Activated CD4-positive, alpha-beta T cell treated with anti-CD3 and anti-CD28 coated beads for 36 hours (primary cell): ENCODE data around the gene GAS6. TPM values are rescaled to one million over a fixed set of nuclear protein-coding genes. Genes with fewer than 3 reads are reported as not detected.
"Not testable (repeated sequence)": the region's sequence is repeated elsewhere in the genome, so short reads cannot be mapped to it uniquely, and the experiment has no call there.

ENCODE experiments used
- ATAC-seq: fragments of 200-7000 bp; cut with Tn5 transposase; one replicate; pipeline ENCODE4 v1.10.0; 2021; ENCODE audit warnings: mild to moderate bottlenecking, moderate library complexity
- CTCF ChIA-PET: fragments of 350-600 bp; sonication (Branson Sonifier 250); formaldehyde crosslinking; loops from one replicate; lab custom pipeline; 2021; ENCODE audit warnings: antibody characterized with exemption; lab: Charles Lee
- POLR2A ChIA-PET: fragments of 350-600 bp; sonication (Branson Sonifier 250); formaldehyde crosslinking; loops from one replicate; lab custom pipeline; 2021; ENCODE audit warnings: antibody characterized with exemption, inconsistent platforms; lab: Charles Lee
- DNase-seq: peaks from one replicate; pipeline ENCODE4 v3.0.0-alpha.2; 2020
- H3K27ac Mint-ChIP-seq: one replicate; pipeline ENCODE4 v1.8.0; 2021; ENCODE audit warnings: mixed read lengths
- H3K27me3 Mint-ChIP-seq: one replicate; pipeline ENCODE4 v1.8.0; 2021; ENCODE audit warnings: mixed read lengths
- H3K36me3 Mint-ChIP-seq: one replicate; pipeline ENCODE4 v1.8.0; 2021; ENCODE audit warnings: low read depth, mixed read lengths
- H3K4me1 Mint-ChIP-seq: one replicate; pipeline ENCODE4 v1.8.0; 2021; ENCODE audit warnings: mixed read lengths
- H3K4me3 Mint-ChIP-seq: one replicate; pipeline ENCODE4 v1.8.0; 2021; ENCODE audit warnings: mild to moderate bottlenecking, moderate library complexity, mixed read lengths
- H3K9me3 Mint-ChIP-seq: one replicate; pipeline ENCODE4 v1.8.0; 2021; ENCODE audit warnings: low read depth, mixed read lengths
- intact Hi-C, 2 experiments: fragments of 100-400 bp; cut with DNase I in 1 of 2; cut with micrococcal nuclease in 1 of 2; formaldehyde crosslinking; loops; one replicate each; pipeline versions ENCODE4 v1.14.2 to v1.15.1; 2022 to 2024; cut with DNase I, micrococcal nuclease
- total RNA-seq, 2 experiments: library from RNA; stranded (reverse); gene quantifications; one replicate each; pipeline ENCODE4 v1.2.3, GENCODE V29; 2021

GAS6 gene
- total RNA-seq, 2 experiments from 2014 or later: 0.54 to 0.73 TPM

DNA sequence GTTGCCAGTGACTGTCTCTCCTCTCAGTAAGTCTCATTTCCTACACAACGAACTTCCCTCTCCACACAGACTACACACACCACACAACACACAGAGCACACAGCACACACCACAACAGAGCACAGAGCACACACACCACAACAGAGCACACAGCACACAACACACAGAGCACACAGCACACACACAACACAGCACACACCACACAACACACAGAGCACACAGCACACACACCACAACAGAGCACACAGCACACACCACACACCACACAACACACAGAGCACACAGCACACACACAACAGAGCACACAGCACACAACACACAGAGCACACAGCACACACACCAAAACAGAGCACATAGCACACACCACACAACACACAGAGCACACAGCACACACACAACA is 68.5 kb downstream of the GAS6 start:
- CTCF ChIA-PET: interaction anchor here (0.6 kb wide), 1 partner anchor 60 kb away, joined by 3 read pairs; no protein-coding TSS in a partner anchor
- H3K9me3 Mint-ChIP-seq, H3K4me3 Mint-ChIP-seq, DNase-seq, POLR2A ChIA-PET, H3K4me1 Mint-ChIP-seq, H3K27ac Mint-ChIP-seq, intact Hi-C loops, ATAC-seq, H3K27me3 Mint-ChIP-seq, H3K36me3 Mint-ChIP-seq: not testable (repeated sequence)

DNA sequence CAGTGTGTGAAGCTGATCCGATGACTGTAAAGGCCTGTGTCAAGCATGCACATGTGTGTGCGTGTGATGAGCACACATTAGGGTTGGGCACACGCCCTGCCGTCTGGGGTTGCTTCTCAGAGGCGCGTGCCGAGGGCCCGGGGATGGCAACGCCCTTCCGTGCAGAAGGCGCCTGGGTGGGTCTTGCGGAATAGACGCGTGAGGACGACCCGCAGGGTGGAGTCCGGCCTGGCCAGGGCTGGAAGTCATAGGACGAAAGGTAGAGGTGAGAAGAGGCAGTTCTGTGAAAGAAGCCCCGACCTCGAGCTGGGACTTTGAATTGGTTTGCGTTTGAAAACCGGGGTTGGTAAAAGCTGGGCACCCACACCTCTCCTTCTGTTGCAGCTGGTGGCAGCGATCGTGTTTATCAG is 69.1 kb downstream of the GAS6 start:
- Mint-ChIP-seq H3K4me3 (no peak overlapping the region), H3K27ac (no peak overlapping the region), H3K27me3 (no peaks in the 10 kb centered on the region), H3K36me3 (no peaks in the 10 kb centered on the region), H3K4me1 (no peaks in the 10 kb centered on the region), H3K9me3 (no peaks in the 10 kb centered on the region)
- DNase-seq (no peak), ATAC-seq (no peak)
- CTCF ChIA-PET: interaction anchor here (0.6 kb wide), 1 partner anchor 60 kb away, joined by 3 read pairs; no protein-coding TSS in a partner anchor
- intact Hi-C loops: no loop called here
- POLR2A ChIA-PET: no interaction called here

DNA sequence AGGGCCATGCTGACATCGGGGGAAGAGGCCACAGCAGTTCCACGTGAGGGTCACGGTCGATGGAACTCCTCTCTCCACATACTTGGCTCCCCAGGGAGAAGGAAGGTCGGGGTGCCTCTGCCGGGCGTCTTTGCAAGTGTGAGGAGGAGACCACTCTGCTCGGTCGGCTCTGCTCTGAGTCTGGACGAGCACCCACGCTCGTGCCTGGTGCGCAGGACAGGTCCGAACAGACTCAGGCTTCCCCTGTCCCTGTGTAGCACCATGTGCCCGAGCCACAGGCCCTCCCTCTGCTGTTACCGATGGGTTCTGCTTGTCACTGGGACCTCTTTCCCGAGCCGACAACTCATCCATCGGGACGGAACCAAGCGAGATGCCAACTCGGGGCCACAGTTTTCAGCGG is 69.8 kb downstream of the GAS6 start:
- no peak for DNase-seq

DNA sequence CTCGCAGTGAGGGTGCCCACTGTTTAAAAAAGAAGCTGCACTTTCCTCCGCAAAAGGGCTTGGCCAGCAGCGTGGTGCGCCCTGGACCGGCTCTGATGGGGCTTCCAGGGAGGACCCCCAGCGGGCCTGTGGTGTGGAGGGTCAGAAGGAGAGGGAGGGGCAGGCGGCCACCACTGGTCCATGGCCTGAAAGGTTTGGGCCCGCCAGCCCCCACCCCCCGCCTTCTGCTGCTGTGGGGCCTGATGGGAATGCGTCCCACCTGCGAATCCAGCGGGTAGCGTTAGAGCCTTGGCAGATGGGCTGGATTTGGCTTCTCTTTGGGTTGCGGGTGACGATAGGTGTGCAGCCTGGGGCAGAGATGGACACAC is 70.2 kb downstream of the GAS6 start:
- Mint-ChIP-seq H3K27me3 (peaks cover 3% of the 10 kb centered on the region), H3K9me3 (no peaks in the 10 kb centered on the region), H3K36me3 (no peaks in the 10 kb centered on the region), H3K4me3 (no peak overlapping the region), H3K27ac (no peak overlapping the region), H3K4me1 (no peaks in the 10 kb centered on the region)
- no peak for ATAC-seq
- DNase-seq: no peak
- CTCF ChIA-PET: no interaction called here
- POLR2A ChIA-PET: no interaction called here
- intact Hi-C loops: no loop called here

More for the DNA sequence above, 69.8 kb downstream of the GAS6 start:
- ChIA-PET CTCF (no interaction called here), POLR2A (no interaction called here)
- H3K36me3 Mint-ChIP-seq: no peaks in the 10 kb centered on the region
- intact Hi-C loops: no loop called here
- H3K27ac Mint-ChIP-seq: no peak overlapping the region
- no peaks in the 10 kb centered on the region for H3K4me1 Mint-ChIP-seq
- no peak overlapping the region for H3K4me3 Mint-ChIP-seq
- ATAC-seq: no peak
- H3K27me3 Mint-ChIP-seq: peaks cover 2% of the 10 kb centered on the region
- H3K9me3 Mint-ChIP-seq: no peaks in the 10 kb centered on the region

DNA sequence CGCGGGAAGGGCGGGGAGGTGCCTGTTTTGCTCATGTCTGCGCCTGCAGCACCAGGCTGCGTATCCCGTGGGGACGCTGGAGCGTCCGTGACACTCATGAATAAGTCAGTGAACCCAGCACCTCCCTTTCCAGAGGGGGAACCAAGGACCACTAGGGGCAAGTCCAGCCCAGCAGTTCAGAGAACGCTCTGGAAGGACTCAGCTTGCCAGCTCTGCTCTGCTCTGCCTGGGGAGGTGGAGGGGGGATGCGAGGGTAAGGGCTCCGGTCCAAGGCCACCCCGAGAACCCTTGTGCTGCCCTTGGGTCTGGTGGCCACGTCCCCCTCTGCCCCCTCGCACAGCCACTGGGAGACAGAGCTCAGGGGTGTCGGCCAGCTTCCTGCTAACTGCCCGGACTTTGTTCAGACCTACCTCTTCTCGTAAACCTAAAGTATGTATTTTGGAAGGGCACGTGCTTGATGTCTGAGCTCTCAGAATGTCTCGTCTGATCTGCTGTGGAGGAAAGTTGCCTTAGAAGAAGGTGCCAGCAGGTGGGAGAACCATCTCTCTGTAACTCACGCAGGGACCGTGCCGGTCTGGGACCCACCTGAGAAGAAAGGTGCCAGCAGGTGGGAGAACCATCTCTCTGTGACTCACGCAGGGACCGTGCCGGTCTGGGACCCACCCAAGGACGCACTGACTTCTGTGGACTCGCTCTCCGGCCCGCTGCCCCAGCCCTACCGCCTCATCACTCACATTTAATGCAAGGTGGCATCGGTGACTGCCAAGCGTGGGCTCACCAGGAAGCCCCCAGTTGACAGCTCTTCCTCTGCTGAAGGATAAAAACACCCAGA is 70.8 kb downstream of the GAS6 start:
- intact Hi-C loops: no loop called here
- Mint-ChIP-seq H3K4me1 (no peaks in the 10 kb centered on the region), H3K9me3 (no peaks in the 10 kb centered on the region), H3K27me3 (peaks cover 3% of the 10 kb centered on the region), H3K4me3 (no peak overlapping the region), H3K36me3 (no peaks in the 10 kb centered on the region), H3K27ac (no peak overlapping the region)
- ChIA-PET POLR2A (no interaction called here), CTCF (no interaction called here)
- ATAC-seq: no peak
- DNase-seq: no peak

DNA sequence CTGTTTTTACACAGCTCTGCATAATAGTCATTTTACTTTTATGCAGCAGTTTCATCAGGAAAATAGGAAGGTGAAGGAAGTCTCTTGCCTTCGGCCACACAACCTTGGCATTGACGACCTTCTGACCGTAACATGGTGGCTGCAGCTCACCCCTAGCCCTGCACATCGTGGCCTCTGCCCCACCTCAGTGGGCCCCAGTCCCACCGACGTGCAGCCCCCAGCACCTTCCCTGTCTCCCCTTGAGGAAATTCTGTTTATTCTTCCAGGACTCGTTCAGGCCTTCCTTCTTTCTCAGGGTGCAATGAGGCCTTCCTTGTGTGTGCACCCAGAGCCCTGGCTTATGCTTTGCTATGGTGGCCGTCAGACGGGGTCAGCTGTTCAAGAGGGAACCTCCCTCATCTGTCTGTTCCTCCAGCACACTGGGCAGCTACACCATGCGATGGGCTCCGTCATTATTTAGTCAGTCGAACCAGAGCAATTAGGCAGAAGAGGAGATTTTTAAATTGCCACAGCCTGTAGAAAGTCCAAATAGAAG is 71.6 kb downstream of the GAS6 start:
- DNase-seq (no peak), ATAC-seq (no peak)
- ChIA-PET CTCF (interaction anchor here (0.6 kb wide), 1 partner anchor 184 kb away, joined by 3 read pairs; no protein-coding TSS in a partner anchor), POLR2A (no interaction called here)
- H3K27ac Mint-ChIP-seq: no peak overlapping the region
- H3K9me3 Mint-ChIP-seq: no peaks in the 10 kb centered on the region
- no peak overlapping the region for H3K4me3 Mint-ChIP-seq
- intact Hi-C loops: no loop called here
- H3K36me3 Mint-ChIP-seq: no peaks in the 10 kb centered on the region
- H3K27me3 Mint-ChIP-seq: peaks cover 3% of the 10 kb centered on the region
- H3K4me1 Mint-ChIP-seq: no peaks in the 10 kb centered on the region

DNA sequence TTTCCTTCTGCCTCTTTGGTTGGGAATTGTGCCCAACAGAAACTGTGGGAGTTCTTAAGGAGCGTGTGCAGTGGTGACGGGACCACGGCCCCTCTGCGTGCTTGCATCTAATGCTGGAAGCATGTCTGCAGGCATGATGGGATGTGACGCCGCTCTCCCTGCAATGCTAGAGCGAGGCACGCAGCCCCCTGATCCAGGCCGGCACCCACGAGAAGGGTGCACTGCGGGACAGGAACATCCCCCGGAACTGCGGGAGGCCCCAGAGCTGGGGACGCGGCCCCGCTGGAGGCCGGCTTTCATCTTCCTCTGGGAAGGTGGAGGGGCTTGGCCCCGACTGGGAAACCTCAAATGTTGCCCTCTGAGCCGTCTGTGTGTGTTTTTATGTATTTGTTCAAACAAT is 72.1 kb downstream of the GAS6 start:
- ChIA-PET CTCF (interaction anchor here (0.6 kb wide), 1 partner anchor 185 kb away, joined by 3 read pairs; no protein-coding TSS in a partner anchor), POLR2A (no interaction called here)
- DNase-seq: no peak
- ATAC-seq: no peak
- Mint-ChIP-seq H3K9me3 (no peaks in the 10 kb centered on the region), H3K27ac (no peak overlapping the region), H3K36me3 (no peaks in the 10 kb centered on the region), H3K4me1 (no peaks in the 10 kb centered on the region), H3K4me3 (no peak overlapping the region), H3K27me3 (peaks cover 3% of the 10 kb centered on the region)
- intact Hi-C loops: no loop called here

DNA sequence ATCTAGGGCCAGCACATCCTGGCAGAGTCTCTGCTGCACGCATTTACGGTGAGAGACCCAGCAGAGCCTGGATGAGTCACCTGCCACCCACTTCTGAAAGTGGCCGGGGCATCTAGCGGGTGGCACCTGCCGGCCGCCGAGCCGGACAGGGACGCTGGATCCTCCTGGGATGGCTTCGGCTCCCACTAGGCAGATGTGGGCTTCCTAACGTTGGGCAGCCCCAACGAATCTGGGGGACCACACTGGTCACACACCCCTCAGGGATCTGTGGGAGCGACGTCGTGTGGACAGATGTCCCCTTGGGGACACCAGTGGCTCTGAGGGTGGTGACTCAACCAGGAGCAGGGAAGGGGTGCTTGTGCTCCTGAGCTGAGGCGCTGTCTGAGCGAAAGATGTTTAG is 72.7 kb downstream of the GAS6 start:
- H3K36me3 Mint-ChIP-seq: no peaks in the 10 kb centered on the region
- no peaks in the 10 kb centered on the region for H3K4me1 Mint-ChIP-seq
- intact Hi-C loops: no loop called here
- ATAC-seq (no peak), DNase-seq (no peak)
- no peak overlapping the region for H3K4me3 Mint-ChIP-seq
- no peak overlapping the region for H3K27ac Mint-ChIP-seq
- H3K27me3 Mint-ChIP-seq: peaks cover 3% of the 10 kb centered on the region
- no peaks in the 10 kb centered on the region for H3K9me3 Mint-ChIP-seq
- ChIA-PET POLR2A (no interaction called here), CTCF (no interaction called here)

DNA sequence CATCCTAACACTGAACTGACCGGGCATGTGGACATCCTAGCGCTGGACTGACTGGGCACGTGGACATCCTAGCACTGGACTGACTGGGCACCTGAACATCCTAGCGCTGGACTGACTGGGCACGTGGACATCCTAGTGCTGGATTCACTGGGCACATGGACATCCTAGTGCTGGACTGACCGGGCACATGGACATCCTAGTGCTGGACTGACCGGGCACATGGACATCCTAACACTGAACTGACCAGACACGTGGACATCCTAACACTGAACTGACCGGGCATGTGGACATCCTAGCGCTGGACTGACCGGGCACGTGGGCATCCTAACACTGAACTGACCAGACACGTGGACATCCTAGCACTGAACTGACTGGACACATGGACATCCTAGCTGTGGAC is 73.9 kb downstream of the GAS6 start:
- intact Hi-C loops, H3K4me1 Mint-ChIP-seq, H3K27me3 Mint-ChIP-seq, ATAC-seq, H3K27ac Mint-ChIP-seq, H3K9me3 Mint-ChIP-seq, H3K36me3 Mint-ChIP-seq, DNase-seq, POLR2A ChIA-PET, H3K4me3 Mint-ChIP-seq, CTCF ChIA-PET: not testable (repeated sequence)

DNA sequence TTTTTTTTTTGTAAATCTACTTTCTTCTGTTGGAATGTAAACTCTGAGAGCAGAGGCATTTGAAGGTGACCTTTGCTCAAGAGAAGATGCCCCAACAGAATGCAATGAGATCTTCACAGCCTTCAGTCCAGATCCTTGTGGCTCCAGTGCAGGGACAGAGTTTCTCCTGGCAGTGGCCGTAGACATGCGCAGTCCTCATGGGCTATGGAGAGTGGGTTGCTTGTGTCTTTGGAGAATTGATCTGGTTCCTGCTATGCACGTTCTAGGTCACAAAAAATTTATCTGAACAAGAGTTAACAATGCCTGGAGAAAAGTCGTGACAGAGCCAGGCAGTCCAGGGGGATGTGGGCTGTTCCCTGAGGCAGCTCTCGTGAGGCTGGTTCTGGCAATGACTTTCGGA is 74.7 kb downstream of the GAS6 start:
- intact Hi-C loops: no loop called here
- no peaks in the 10 kb centered on the region for H3K36me3 Mint-ChIP-seq
- ChIA-PET CTCF (no interaction called here), POLR2A (no interaction called here)
- no peak overlapping the region for H3K27ac Mint-ChIP-seq
- H3K4me3 Mint-ChIP-seq: no peak overlapping the region
- no peaks in the 10 kb centered on the region for H3K9me3 Mint-ChIP-seq
- peaks cover 4% of the 10 kb centered on the region for H3K4me1 Mint-ChIP-seq
- peaks cover 6% of the 10 kb centered on the region for H3K27me3 Mint-ChIP-seq
- DNase-seq: no peak
- no peak for ATAC-seq

DNA sequence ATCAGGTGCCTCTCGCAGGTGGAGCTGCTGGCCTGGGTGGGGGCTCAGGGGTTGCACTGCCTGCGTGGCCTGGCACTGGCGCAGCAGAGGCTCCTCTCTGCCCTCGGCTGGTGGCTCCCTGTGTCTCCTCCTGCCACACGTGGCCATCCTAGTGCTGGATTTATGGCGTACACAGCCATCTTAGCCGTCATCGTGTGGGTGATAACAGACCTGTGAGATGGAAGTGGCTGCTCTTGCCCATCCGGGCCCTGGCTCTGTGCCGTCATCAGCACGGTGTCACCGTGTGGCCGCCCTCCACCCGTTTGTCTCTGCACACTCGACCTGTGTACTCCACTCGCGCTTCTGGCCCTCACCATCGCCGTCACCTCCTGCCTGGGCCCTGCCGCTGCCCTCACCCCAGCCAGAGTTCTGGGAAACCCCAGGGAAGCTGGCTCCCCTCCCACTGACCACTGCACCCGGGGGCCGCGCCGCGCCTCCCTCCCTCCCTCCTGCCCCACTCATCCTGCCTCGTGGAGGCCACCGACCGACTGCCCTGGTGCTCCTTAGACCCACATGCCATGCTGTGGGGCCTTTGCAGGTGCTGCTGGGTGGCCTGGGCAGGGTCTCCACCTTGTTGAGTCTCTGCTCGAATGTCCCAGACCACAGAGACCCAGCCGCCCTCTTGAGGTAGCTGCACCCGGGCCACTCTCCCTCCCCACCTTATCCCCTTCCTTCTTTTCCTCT is 75.3 kb downstream of the GAS6 start:
- Mint-ChIP-seq H3K27me3 (peaks cover 6% of the 10 kb centered on the region), H3K27ac (no peak overlapping the region), H3K4me1 (peaks cover 4% of the 10 kb centered on the region), H3K4me3 (no peak overlapping the region), H3K36me3 (no peaks in the 10 kb centered on the region), H3K9me3 (no peaks in the 10 kb centered on the region)
- no peak for DNase-seq
- POLR2A ChIA-PET: no interaction called here
- CTCF ChIA-PET: no interaction called here
- intact Hi-C loops: no loop called here
- no peak for ATAC-seq

DNA sequence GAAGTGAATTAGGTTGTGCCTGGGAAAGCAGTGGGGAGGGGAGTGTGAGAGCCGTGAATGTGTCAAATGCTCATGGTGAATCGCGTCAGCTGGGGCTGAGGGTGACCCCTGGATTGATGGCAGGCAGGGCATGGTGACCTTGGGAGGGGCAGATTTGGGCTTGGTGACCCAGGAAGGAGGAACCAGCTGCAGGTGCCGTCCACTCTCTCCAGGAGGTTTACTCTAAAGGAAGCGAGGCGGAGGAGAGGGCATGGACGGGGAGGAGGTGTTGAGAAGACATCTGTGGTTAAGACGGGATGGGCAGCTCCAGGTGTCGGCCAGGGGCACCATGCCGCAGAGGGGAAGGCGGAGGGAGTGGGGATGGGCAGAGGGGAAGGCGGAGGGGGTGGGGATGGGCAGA is 76.2 kb downstream of the GAS6 start:
- no peaks in the 10 kb centered on the region for H3K36me3 Mint-ChIP-seq
- DNase-seq (no peak), ATAC-seq (no peak)
- peaks cover 4% of the 10 kb centered on the region for H3K4me1 Mint-ChIP-seq
- ChIA-PET POLR2A (no interaction called here), CTCF (no interaction called here)
- peaks cover 9% of the 10 kb centered on the region for H3K27me3 Mint-ChIP-seq
- no peak overlapping the region for H3K4me3 Mint-ChIP-seq
- intact Hi-C loops: no loop called here
- H3K27ac Mint-ChIP-seq: no peak overlapping the region
- H3K9me3 Mint-ChIP-seq: no peaks in the 10 kb centered on the region
